ENCODE data around the gene TMEM17.

- TF ChIP-seq CTCF (conservative IDR thresholded peaks at IDR 0.05; ENCODE audit: low read length): no peak
- no peak for TF ChIP-seq EZH2phosphoT487 (IDR thresholded peaks at IDR 0.05; ENCODE audit: borderline replicate concordance, low read depth, low read length)
These were observed 46.9 kb downstream of the TMEM17 start for GRCh38 chr2:62459106-62459505.
